GM23338 (cell line): ENCODE measurements around the gene NLGN4X. TPM values are rescaled to one million over a fixed set of nuclear protein-coding genes. Genes with fewer than 3 reads are reported as not detected.

Source experiments
- ATAC-seq: fragments of 200-7000 bp; cut with Tn5 transposase; 3 replicates; pipeline ENCODE4 v1.9.1; 2020
- DNase-seq: peaks from one replicate; pipeline ENCODE4 v3.0.0-alpha.2; 2015; ENCODE audit warnings: low spot score
- H2AFZ ChIP-seq: fragments of 200-600 bp; sonication (generic); 2 replicates; pipeline ENCODE4 v1.8.0; 2016; ENCODE audit warnings: antibody characterized with exemption, mild to moderate bottlenecking, moderate library complexity
- H3F3A ChIP-seq: fragments of 200-600 bp; sonication (generic); replicated peaks from 2 replicates; pipeline ENCODE4 v1.8.0; 2017; ENCODE audit warnings: antibody characterized with exemption, mixed run types, low read depth
- H3K27ac ChIP-seq: fragments of 200-600 bp; sonication (generic); 2 replicates; pipeline ENCODE4 v1.6.1; 2016; ENCODE audit warnings: low read depth
- H3K27me3 ChIP-seq: fragments of 200-600 bp; sonication (generic); 2 replicates; pipeline ENCODE4 v1.8.0; 2016; ENCODE audit warnings: mild to moderate bottlenecking, mixed run types, moderate library complexity; ENCODE audit not compliant: insufficient read depth
- H3K36me3 ChIP-seq: fragments of 200-600 bp; sonication (generic); 2 replicates; pipeline ENCODE4 v1.8.0; 2016; ENCODE audit warnings: mild to moderate bottlenecking; ENCODE audit not compliant: insufficient read depth
- H3K4me1 ChIP-seq: fragments of 200-600 bp; sonication (generic); 2 replicates; pipeline ENCODE4 v1.8.0; 2016; ENCODE audit warnings: mild to moderate bottlenecking, moderate library complexity; ENCODE audit not compliant: insufficient read depth
- H3K4me2 ChIP-seq: fragments of 200-600 bp; sonication (generic); 2 replicates; pipeline ENCODE4 v1.7.1; 2017; ENCODE audit warnings: mixed run types
- H3K4me3 ChIP-seq: fragments of 200-600 bp; sonication (generic); 2 replicates; pipeline ENCODE4 v1.6.1; 2016; ENCODE audit warnings: mixed run types
- H3K79me2 ChIP-seq: fragments of 200-600 bp; sonication (generic); replicated peaks from 2 replicates; pipeline ENCODE4 v1.8.0; 2017; ENCODE audit warnings: mild to moderate bottlenecking; ENCODE audit not compliant: insufficient read depth
- H3K9me2 ChIP-seq: fragments of 200-600 bp; sonication (generic); 2 replicates; pipeline ENCODE4 v1.8.0; 2017; ENCODE audit not compliant: insufficient read depth
- H4K20me1 ChIP-seq: fragments of 200-600 bp; sonication (generic); replicated peaks from 2 replicates; pipeline ENCODE4 v1.8.0; 2017; ENCODE audit warnings: mild to moderate bottlenecking; ENCODE audit not compliant: insufficient read depth
- H3K27ac Mint-ChIP-seq: 2 replicates; pipeline ENCODE4 v1.8.0; 2020; ENCODE audit warnings: inconsistent platforms, mild to moderate bottlenecking, moderate library complexity, mixed read lengths
- H3K27me3 Mint-ChIP-seq: 3 replicates; pipeline ENCODE4 v1.8.0; 2022; ENCODE audit warnings: low read depth, mild to moderate bottlenecking, moderate library complexity, mixed read lengths, inconsistent platforms; ENCODE audit not compliant: insufficient read depth, poor library complexity
- H3K36me3 Mint-ChIP-seq: 3 replicates; pipeline ENCODE4 v1.8.0; 2021; ENCODE audit warnings: low read depth, mild to moderate bottlenecking, inconsistent platforms, moderate library complexity, mixed read lengths
- H3K4me1 Mint-ChIP-seq: 3 replicates; pipeline ENCODE4 v1.8.0; 2020; ENCODE audit warnings: mild to moderate bottlenecking, inconsistent platforms, mixed read lengths
- H3K4me3 Mint-ChIP-seq: 3 replicates; pipeline ENCODE4 v1.8.0; 2021; ENCODE audit warnings: moderate library complexity, mild to moderate bottlenecking, inconsistent platforms, mixed read lengths
- H3K9me3 Mint-ChIP-seq: 3 replicates; pipeline ENCODE4 v1.8.0; 2020; ENCODE audit warnings: moderate library complexity, mild to moderate bottlenecking, inconsistent platforms, mixed read lengths
- CTCF ChIP-seq, 2 experiments: fragments of 200-600 bp in 1 of 2; sonication (generic) in 1 of 2; conservative IDR thresholded peaks; 2 replicates each; pipeline versions ENCODE4 v1.5.1 to v1.6.1; 2016 to 2017; ENCODE audit warnings: antibody characterized with exemption in 2 of 2, low read depth in 2 of 2, mild to moderate bottlenecking in 2 of 2, moderate library complexity in 1 of 2
- EZH2 ChIP-seq: fragments of 200-600 bp; sonication (generic); IDR thresholded peaks from one replicate; pipeline ENCODE4 v1.8.0; 2017; ENCODE audit warnings: antibody characterized with exemption, mild to moderate bottlenecking, low read depth; ENCODE audit not compliant: unreplicated experiment
- EZH2phosphoT487 ChIP-seq: fragments of 200-600 bp; sonication (generic); IDR thresholded peaks from one replicate; pipeline ENCODE4 v1.8.1; 2018; ENCODE audit warnings: antibody characterized with exemption; ENCODE audit not compliant: unreplicated experiment
- JUNB ChIP-seq: IDR thresholded peaks from one replicate; pipeline ENCODE4 v1.6.1; 2016; ENCODE audit warnings: antibody characterized with exemption; ENCODE audit not compliant: unreplicated experiment
- NANOG ChIP-seq: IDR thresholded peaks from 2 replicates; pipeline ENCODE4 v1.6.1; 2016; ENCODE audit warnings: antibody characterized with exemption, borderline replicate concordance
- REST ChIP-seq: IDR thresholded peaks from one replicate; pipeline ENCODE4 v1.6.1; 2018; ENCODE audit warnings: antibody characterized with exemption; ENCODE audit not compliant: unreplicated experiment
- ZNF114 ChIP-seq: fragments of 250-450 bp; sonication (Bioruptor Pico); IDR thresholded peaks from 2 replicates; pipeline ENCODE4 v1.5.0; 2020; ENCODE audit warnings: mild to moderate bottlenecking, moderate library complexity
- ZNF462 ChIP-seq: fragments of 250-450 bp; sonication (Bioruptor Pico); IDR thresholded peaks from 2 replicates; pipeline ENCODE4 v1.5.0; 2020; ENCODE audit warnings: mild to moderate bottlenecking, moderate library complexity
- polyA plus RNA-seq: library from polyadenylated mRNA; unstranded; fragments of >200 nt; fragmentation: Nextera tagmentation; extraction: Ambion mirVana; gene quantifications from 2 replicates; pipeline ENCODE4 v1.2.1, GENCODE V29; 2016
- total RNA-seq: library from RNA; depleted of rRNA; stranded (reverse); fragments of >200 nt; shearing (Covaris generic); gene quantifications from 2 replicates; pipeline ENCODE4 v1.2.3, GENCODE V29; 2014

The NLGN4X gene
- total and polyA plus RNA-seq, 2 experiments from 2014 or later: 36.0 to 86.5 TPM

- no peak for TF ChIP-seq ZNF114
- TF ChIP-seq CTCF (conservative IDR thresholded peaks at IDR 0.05; ENCODE audit: low read depth in 2 of 2): no peak
- TF ChIP-seq REST: no peak
- TF ChIP-seq NANOG: no peak
These were observed 25.0 kb downstream of the NLGN4X start (continued) for GRCh38 chrX:6203462-6204215.

GRCh38 chrX:6199486-6199885 is 29.2 kb downstream of the NLGN4X start:
- Histone ChIP-seq H3K36me3 (no peaks in the 10 kb centered on the region), H3K4me1 (peaks cover 14% of the 10 kb centered on the region), H4K20me1 (peaks cover 21% of the 10 kb centered on the region; the same call in 1 of the 2 replicates), H3K27me3 (no peaks in the 10 kb centered on the region), H3K4me3 (no peak overlapping the region), H3K9me2 (no peaks in the 10 kb centered on the region), H3F3A (no peaks in the 10 kb centered on the region), H2AFZ (no peak overlapping the region), H3K27ac (no peak overlapping the region), H3K79me2 (peaks cover 96% of the 10 kb centered on the region), H3K4me2 (no peak overlapping the region)
- ATAC-seq: no peak
- H3K4me1 Mint-ChIP-seq: peaks cover 4% of the 10 kb centered on the region; the same call in 1 of the 3 replicates
- no peak overlapping the region for H3K4me3 Mint-ChIP-seq
- H3K27ac Mint-ChIP-seq: no peak overlapping the region
- peaks cover 18% of the 10 kb centered on the region for H3K36me3 Mint-ChIP-seq
- DNase-seq: no peak
- H3K9me3 Mint-ChIP-seq: no peaks in the 10 kb centered on the region
- no peaks in the 10 kb centered on the region for H3K27me3 Mint-ChIP-seq
- TF ChIP-seq REST (no peak), ZNF462 (no peak), ZNF114 (no peak), EZH2phosphoT487 (no peak), JUNB (no peak), EZH2 (no peak)
